Skeletal muscle satellite cell (primary cell): ENCODE measurements around the gene AREL1.

Source experiments
- H3K27me3 ChIP-seq: 2 replicates; pipeline ENCODE4 v1.7.0; 2013; ENCODE audit warnings: low read length; ENCODE audit not compliant: control insufficient read depth, insufficient read depth
- H3K36me3 ChIP-seq: 2 replicates; pipeline ENCODE4 v1.7.0; 2013; ENCODE audit warnings: mild to moderate bottlenecking, control low read depth, low read length; ENCODE audit not compliant: insufficient read depth
- H3K4me1 ChIP-seq: 2 replicates; pipeline ENCODE4 v1.7.0; 2013; ENCODE audit warnings: low read length; ENCODE audit not compliant: control insufficient read depth, insufficient read depth
- H3K4me2 ChIP-seq: 2 replicates; pipeline ENCODE4 v1.7.0; 2013; ENCODE audit warnings: mild to moderate bottlenecking, low read length
- H3K4me3 ChIP-seq: 2 replicates; pipeline ENCODE4 v1.7.0; 2013; ENCODE audit warnings: low read length
- H3K9ac ChIP-seq: 2 replicates; pipeline ENCODE4 v1.7.0; 2013; ENCODE audit warnings: mild to moderate bottlenecking, low read depth, low read length, moderate library complexity
- H3K9me3 ChIP-seq: replicated peaks from 2 replicates; pipeline ENCODE4 v1.7.0; 2013; ENCODE audit warnings: mild to moderate bottlenecking, control low read depth, low read length

Gene AREL1

DNA sequence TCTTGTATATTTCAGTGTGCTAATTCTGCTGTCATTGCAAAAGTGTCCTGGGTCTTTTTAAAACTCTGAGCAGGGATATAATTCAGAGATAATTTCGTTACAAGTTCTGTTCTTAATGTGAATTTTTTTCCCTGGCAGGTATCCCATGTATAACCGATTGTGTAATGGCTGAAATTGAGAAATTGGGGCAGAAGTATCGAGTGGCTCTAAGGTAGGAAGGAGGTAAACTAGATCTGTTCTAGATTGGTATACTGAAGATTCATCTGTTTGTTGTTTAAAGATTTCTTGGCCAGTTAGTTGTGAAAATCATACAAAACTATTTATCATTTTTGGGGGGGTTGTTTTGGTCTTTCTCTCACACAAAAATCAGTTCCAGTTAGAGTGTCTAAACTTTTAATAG is 10.3 kb upstream of the AREL1 start:
- Histone ChIP-seq H3K4me2 (no peak overlapping the region), H3K4me1 (no peaks in the 10 kb centered on the region), H3K4me3 (no peak overlapping the region), H3K27me3 (no peaks in the 10 kb centered on the region), H3K9me3 (no peaks in the 10 kb centered on the region), H3K9ac (no peak overlapping the region), H3K36me3 (peaks cover 27% of the 10 kb centered on the region)

DNA sequence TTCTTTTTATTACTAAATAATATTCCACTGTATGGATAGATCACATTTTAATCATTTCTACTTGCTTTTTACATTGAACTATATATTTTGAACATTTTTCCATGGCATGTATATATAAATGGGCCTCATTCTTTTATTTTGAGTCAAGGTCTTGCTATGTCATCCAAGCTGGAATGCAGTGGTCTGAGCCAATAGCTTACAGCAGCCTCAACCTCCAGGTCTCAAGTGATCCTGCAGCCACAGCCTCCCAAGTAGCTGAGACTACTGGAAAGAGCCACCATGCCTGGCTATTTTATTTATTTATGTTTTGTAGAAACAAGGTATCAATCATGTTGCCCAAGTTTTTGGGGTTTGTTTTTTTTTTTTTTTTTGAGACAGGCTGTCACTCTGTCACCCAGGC is 7.6 kb upstream of the AREL1 start:
- Histone ChIP-seq H3K4me2 (no peak overlapping the region), H3K4me3 (no peak overlapping the region), H3K36me3 (peaks cover 39% of the 10 kb centered on the region)

DNA sequence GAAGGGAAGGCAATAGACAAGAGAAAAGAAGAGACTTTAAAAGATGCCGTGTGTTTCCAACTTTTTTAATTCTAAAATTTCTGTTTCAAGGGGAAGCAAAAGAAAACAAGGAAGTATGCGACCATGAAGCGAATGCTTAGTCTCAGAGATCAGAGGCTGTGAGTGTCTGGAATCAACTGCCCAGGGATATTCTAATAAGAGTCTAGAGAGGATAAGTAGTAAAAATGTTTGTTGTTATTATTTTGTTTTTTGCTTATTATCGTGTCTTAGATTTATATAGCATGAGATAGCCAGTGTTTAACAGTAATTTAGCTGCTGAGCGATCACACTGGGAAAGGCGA is 485 bp upstream of the AREL1 start:
- Histone ChIP-seq H3K4me3 (peak overlapping the region; percentile 89), H3K27me3 (no peaks in the 10 kb centered on the region), H3K36me3 (peaks cover 15% of the 10 kb centered on the region), H3K9ac (peak overlapping the region; percentile 89), H3K4me2 (peak overlapping the region; percentile 87), H3K9me3 (no peaks in the 10 kb centered on the region), H3K4me1 (peaks cover 15% of the 10 kb centered on the region)

More for the DNA sequence above, 7.6 kb upstream of the AREL1 start:
- Histone ChIP-seq H3K9me3 (no peaks in the 10 kb centered on the region), H3K27me3 (no peaks in the 10 kb centered on the region), H3K9ac (no peak overlapping the region), H3K4me1 (no peaks in the 10 kb centered on the region)

DNA sequence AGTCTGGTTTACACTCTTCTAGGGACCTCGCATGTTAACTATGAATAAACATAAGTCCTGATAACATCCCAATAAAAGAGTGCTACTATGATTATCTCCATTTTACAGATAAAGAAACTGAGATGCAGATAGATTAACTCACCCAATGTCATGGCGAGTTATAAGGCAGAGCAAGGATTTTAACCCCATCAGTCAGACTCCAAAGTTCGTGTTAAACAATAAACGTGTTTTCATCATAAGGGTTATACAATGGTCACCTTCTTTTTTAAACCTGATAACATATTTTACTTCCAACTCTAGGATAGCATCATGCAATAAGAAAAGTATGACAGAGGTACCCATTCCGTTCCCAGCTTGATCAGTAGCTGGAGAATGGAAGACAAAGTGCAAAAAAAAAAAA is 1.2 kb downstream of the AREL1 start:
- Histone ChIP-seq H3K4me2 (peak overlapping the region; percentile 87), H3K4me3 (peak overlapping the region; percentile 89), H3K36me3 (peaks cover 10% of the 10 kb centered on the region), H3K9me3 (no peaks in the 10 kb centered on the region), H3K9ac (peak overlapping the region; percentile 89), H3K4me1 (peaks cover 15% of the 10 kb centered on the region), H3K27me3 (no peaks in the 10 kb centered on the region)

DNA sequence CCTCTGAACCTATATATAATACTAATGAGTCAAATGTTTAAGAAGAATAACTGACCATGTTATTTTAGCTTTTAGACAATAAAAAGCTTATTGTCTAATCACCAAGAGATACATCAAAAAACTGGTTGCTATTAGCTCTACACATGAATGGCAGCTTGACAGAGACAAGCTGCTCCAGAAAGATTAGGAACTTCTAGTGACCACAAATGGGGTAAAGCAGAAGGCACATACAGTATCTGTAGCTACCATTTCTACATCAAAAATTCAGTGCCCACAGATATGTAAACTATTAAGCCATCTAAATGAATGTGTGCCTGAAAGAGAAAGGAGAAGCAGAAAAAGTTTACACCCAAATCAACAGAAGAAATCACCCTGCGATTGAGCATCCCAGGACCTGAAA is 2.4 kb downstream of the AREL1 start:
- Histone ChIP-seq H3K9me3 (no peaks in the 10 kb centered on the region), H3K36me3 (peaks cover 3% of the 10 kb centered on the region), H3K4me3 (no peak overlapping the region), H3K4me2 (no peak overlapping the region), H3K9ac (no peak overlapping the region), H3K4me1 (peaks cover 15% of the 10 kb centered on the region), H3K27me3 (no peaks in the 10 kb centered on the region)

DNA sequence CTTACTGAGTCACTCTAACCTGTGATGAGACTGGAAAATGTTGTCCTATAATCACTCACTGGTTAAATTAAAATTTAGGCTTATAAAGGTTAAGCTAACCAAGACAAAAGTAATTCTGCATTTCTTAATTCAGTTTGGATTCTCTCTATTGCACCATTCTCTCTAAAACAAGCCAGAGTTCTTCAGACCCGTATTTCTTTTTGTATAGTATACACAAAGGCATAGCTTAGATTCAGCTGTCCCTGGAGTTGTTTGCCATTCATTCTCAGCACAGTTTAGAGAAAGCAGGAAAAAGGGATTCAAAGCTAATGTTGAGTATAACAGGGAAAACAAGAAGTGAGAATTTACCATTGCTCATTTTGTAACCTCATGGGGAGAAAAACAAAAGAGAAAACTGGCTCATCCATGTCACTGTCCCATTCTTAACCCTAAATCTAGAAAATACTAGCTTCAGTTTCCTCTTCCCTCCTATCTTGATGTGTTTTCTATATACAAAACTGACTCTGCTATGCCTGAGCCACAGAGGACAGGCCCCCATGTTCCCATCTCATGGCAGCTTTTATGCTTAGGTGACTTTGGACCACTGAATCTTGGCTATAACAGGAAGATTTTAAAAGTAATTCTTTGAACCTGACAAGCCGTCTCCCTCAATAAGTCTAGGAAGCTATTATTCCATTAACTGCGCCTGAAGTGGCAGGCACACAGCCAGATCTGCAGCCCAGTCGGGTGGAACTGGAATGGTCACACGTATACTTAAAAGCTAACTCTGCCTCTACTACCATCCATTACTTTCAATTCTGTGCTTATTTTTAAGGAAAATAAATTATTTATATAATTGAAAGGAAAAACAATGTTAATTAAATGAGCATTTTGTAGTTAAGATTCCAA is 7.0 kb downstream of the AREL1 start:
- Histone ChIP-seq H3K9me3 (no peaks in the 10 kb centered on the region), H3K27me3 (no peaks in the 10 kb centered on the region), H3K4me3 (no peak overlapping the region), H3K4me1 (peaks cover 5% of the 10 kb centered on the region), H3K4me2 (no peak overlapping the region), H3K9ac (no peak overlapping the region), H3K36me3 (peaks cover 5% of the 10 kb centered on the region)

DNA sequence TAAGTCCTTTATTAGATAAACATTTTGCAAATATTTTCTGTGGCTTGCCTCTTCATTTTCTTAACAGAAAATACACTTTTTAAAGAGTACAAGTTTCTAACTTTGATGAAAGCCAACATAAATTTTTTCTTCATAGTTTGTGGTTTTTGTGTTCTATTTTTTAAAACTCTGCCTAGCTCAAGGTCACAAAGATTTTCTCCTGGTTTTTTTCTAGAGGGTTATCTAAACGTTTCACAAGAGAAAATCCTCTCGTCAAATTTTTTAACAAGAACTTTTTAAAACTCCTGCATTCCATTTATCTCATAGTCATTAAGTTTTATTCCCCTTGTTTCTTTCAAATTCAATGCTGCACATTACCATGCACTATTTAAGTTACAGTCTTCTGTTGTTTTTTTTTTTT is 8.2 kb downstream of the AREL1 start:
- Histone ChIP-seq H3K36me3 (peaks cover 9% of the 10 kb centered on the region), H3K4me3 (no peak overlapping the region), H3K9me3 (no peaks in the 10 kb centered on the region), H3K4me2 (no peak overlapping the region), H3K9ac (no peak overlapping the region), H3K27me3 (no peaks in the 10 kb centered on the region), H3K4me1 (peaks cover under 1% of the 10 kb centered on the region)

DNA sequence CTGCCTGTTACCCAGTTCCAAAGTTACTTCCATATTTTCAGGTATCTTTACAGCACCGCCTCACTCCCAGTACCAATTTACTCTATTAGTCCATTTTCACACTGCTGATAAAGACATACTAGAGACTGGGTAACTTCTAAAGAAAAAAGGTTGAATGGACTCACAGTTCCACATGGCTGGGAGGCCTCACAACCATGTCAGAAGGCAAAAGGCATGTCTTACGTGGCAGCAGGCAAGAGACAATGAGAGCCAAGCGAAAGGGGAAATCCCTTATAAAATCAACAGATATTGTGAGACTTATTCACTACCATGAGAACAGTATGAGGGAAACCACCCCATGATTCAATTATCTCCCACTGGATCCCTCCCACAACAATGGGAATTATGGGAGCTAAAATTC is 9.8 kb downstream of the AREL1 start:
- Histone ChIP-seq H3K9ac (no peak overlapping the region), H3K4me3 (no peak overlapping the region), H3K27me3 (no peaks in the 10 kb centered on the region), H3K9me3 (no peaks in the 10 kb centered on the region), H3K4me1 (peaks cover 5% of the 10 kb centered on the region), H3K36me3 (peaks cover 9% of the 10 kb centered on the region), H3K4me2 (no peak overlapping the region)

DNA sequence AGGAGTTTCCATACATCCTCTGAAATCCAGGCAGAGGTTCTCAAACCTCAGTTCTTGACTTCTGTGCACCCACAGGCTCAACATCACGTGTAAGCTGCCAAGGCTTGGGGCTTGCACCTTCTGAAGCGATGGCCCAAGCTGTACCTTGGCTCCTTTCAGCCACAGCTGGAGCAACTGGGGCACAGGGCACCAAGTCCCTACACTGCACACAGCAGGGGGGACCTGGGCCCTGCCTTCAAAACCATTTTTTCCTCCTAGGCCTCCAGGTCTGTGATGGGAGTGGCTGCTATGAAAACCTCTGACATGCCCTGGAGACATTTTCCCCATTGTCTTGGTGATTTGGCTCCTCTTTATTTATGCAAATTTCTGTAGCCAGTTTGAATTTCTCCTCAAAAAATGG is 10.6 kb downstream of the AREL1 start:
- H3K36me3 ChIP-seq: peaks cover 9% of the 10 kb centered on the region

DNA sequence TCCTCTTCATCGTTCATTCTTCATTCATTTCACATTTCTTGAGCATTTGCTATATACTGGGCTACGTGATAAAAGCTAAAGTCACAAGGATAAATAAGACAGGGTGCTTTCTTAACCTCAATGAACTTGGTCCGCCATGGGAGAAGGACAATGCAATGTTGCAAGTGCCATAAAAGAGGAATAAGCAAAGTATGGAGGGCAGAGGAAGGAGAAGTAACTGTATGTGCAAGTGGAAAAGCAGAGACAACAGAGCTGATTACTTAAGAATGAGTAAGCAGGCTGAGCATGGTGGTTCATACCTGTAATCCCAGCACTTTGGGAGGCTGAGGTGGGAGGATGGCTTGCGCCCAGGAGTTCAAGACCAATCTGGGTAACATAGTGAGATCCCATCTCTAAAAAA is 14.4 kb downstream of the AREL1 start:
- Histone ChIP-seq H3K36me3 (peaks cover 9% of the 10 kb centered on the region), H3K9ac (no peak overlapping the region), H3K9me3 (no peaks in the 10 kb centered on the region), H3K4me1 (peaks cover 17% of the 10 kb centered on the region), H3K4me3 (no peak overlapping the region), H3K27me3 (no peaks in the 10 kb centered on the region), H3K4me2 (no peak overlapping the region)

More for the DNA sequence above, 10.6 kb downstream of the AREL1 start:
- H3K4me3 ChIP-seq: no peak overlapping the region
- no peaks in the 10 kb centered on the region for H3K9me3 ChIP-seq
- no peaks in the 10 kb centered on the region for H3K27me3 ChIP-seq
- peaks cover 12% of the 10 kb centered on the region for H3K4me1 ChIP-seq
- no peak overlapping the region for H3K9ac ChIP-seq
- no peak overlapping the region for H3K4me2 ChIP-seq

DNA sequence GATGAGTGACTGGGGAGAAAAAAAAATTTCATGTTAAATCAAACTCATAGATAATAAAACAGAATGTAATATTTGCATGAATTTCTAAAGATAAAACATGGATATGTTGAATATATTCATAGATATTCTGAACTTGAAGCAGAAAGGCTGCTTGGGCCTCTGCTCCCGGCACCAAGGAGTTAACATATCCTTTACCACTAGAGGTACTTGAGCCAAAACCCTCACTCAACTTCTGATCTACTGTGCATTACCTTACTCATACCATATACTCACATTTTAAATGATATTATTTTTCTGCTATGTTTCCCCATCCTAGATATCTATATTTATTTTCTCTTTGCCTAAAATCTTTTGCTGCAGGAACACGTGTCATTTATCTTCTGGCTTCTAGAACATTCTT is 14.9 kb downstream of the AREL1 start:
- Histone ChIP-seq H3K4me3 (no peak overlapping the region), H3K9ac (no peak overlapping the region), H3K4me1 (peaks cover 17% of the 10 kb centered on the region), H3K4me2 (peak overlapping the region; percentile 42), H3K9me3 (no peaks in the 10 kb centered on the region), H3K36me3 (peaks cover 9% of the 10 kb centered on the region), H3K27me3 (no peaks in the 10 kb centered on the region)

DNA sequence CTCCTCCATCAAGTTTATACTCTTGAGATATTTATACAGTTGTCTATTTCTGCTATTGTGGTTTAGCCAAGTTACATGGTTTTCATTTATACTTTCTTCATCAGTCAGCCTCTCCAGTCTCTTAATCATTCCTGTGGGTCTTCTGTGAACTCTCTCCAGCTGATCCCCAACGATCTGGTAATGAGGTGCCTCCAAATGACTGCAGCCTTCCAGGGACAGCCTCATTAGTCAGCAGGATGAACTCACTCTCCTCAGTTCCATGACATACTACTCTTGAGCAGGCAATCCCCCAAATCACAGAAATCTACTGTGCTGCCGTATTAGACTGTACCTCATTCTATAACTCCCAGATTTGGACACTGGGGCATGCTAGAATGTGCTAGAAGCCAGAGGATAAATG is 15.3 kb downstream of the AREL1 start:
- Histone ChIP-seq H3K4me3 (no peak overlapping the region), H3K36me3 (peaks cover 9% of the 10 kb centered on the region), H3K27me3 (no peaks in the 10 kb centered on the region), H3K4me1 (peaks cover 17% of the 10 kb centered on the region), H3K9me3 (no peaks in the 10 kb centered on the region), H3K4me2 (peak overlapping the region; percentile 42), H3K9ac (no peak overlapping the region)
